GM23338 (cell line): ENCODE measurements around the gene KCNMA1. TPM values are rescaled to one million over a fixed set of nuclear protein-coding genes. Genes with fewer than 3 reads are reported as not detected.

ENCODE experiments used
- ATAC-seq: fragments of 200-7000 bp; cut with Tn5 transposase; 3 replicates; pipeline ENCODE4 v1.9.1; 2020
- DNase-seq: peaks from one replicate; pipeline ENCODE4 v3.0.0-alpha.2; 2015; ENCODE audit warnings: low spot score
- H2AFZ ChIP-seq: fragments of 200-600 bp; sonication (generic); 2 replicates; pipeline ENCODE4 v1.8.0; 2016; ENCODE audit warnings: antibody characterized with exemption, mild to moderate bottlenecking, moderate library complexity
- H3F3A ChIP-seq: fragments of 200-600 bp; sonication (generic); replicated peaks from 2 replicates; pipeline ENCODE4 v1.8.0; 2017; ENCODE audit warnings: antibody characterized with exemption, mixed run types, low read depth
- H3K27ac ChIP-seq: fragments of 200-600 bp; sonication (generic); 2 replicates; pipeline ENCODE4 v1.6.1; 2016; ENCODE audit warnings: low read depth
- H3K27me3 ChIP-seq: fragments of 200-600 bp; sonication (generic); 2 replicates; pipeline ENCODE4 v1.8.0; 2016; ENCODE audit warnings: mild to moderate bottlenecking, mixed run types, moderate library complexity; ENCODE audit not compliant: insufficient read depth
- H3K36me3 ChIP-seq: fragments of 200-600 bp; sonication (generic); 2 replicates; pipeline ENCODE4 v1.8.0; 2016; ENCODE audit warnings: mild to moderate bottlenecking; ENCODE audit not compliant: insufficient read depth
- H3K4me1 ChIP-seq: fragments of 200-600 bp; sonication (generic); 2 replicates; pipeline ENCODE4 v1.8.0; 2016; ENCODE audit warnings: mild to moderate bottlenecking, moderate library complexity; ENCODE audit not compliant: insufficient read depth
- H3K4me2 ChIP-seq: fragments of 200-600 bp; sonication (generic); 2 replicates; pipeline ENCODE4 v1.7.1; 2017; ENCODE audit warnings: mixed run types
- H3K4me3 ChIP-seq: fragments of 200-600 bp; sonication (generic); 2 replicates; pipeline ENCODE4 v1.6.1; 2016; ENCODE audit warnings: mixed run types
- H3K79me2 ChIP-seq: fragments of 200-600 bp; sonication (generic); replicated peaks from 2 replicates; pipeline ENCODE4 v1.8.0; 2017; ENCODE audit warnings: mild to moderate bottlenecking; ENCODE audit not compliant: insufficient read depth
- H3K9me2 ChIP-seq: fragments of 200-600 bp; sonication (generic); 2 replicates; pipeline ENCODE4 v1.8.0; 2017; ENCODE audit not compliant: insufficient read depth
- H4K20me1 ChIP-seq: fragments of 200-600 bp; sonication (generic); replicated peaks from 2 replicates; pipeline ENCODE4 v1.8.0; 2017; ENCODE audit warnings: mild to moderate bottlenecking; ENCODE audit not compliant: insufficient read depth
- H3K27ac Mint-ChIP-seq: 2 replicates; pipeline ENCODE4 v1.8.0; 2020; ENCODE audit warnings: inconsistent platforms, mild to moderate bottlenecking, moderate library complexity, mixed read lengths
- H3K27me3 Mint-ChIP-seq: 3 replicates; pipeline ENCODE4 v1.8.0; 2022; ENCODE audit warnings: low read depth, mild to moderate bottlenecking, moderate library complexity, mixed read lengths, inconsistent platforms; ENCODE audit not compliant: insufficient read depth, poor library complexity
- H3K36me3 Mint-ChIP-seq: 3 replicates; pipeline ENCODE4 v1.8.0; 2021; ENCODE audit warnings: low read depth, mild to moderate bottlenecking, inconsistent platforms, moderate library complexity, mixed read lengths
- H3K4me1 Mint-ChIP-seq: 3 replicates; pipeline ENCODE4 v1.8.0; 2020; ENCODE audit warnings: mild to moderate bottlenecking, inconsistent platforms, mixed read lengths
- H3K4me3 Mint-ChIP-seq: 3 replicates; pipeline ENCODE4 v1.8.0; 2021; ENCODE audit warnings: moderate library complexity, mild to moderate bottlenecking, inconsistent platforms, mixed read lengths
- H3K9me3 Mint-ChIP-seq: 3 replicates; pipeline ENCODE4 v1.8.0; 2020; ENCODE audit warnings: moderate library complexity, mild to moderate bottlenecking, inconsistent platforms, mixed read lengths
- EZH2phosphoT487 ChIP-seq: fragments of 200-600 bp; sonication (generic); IDR thresholded peaks from one replicate; pipeline ENCODE4 v1.8.1; 2018; ENCODE audit warnings: antibody characterized with exemption; ENCODE audit not compliant: unreplicated experiment
- NANOG ChIP-seq: IDR thresholded peaks from 2 replicates; pipeline ENCODE4 v1.6.1; 2016; ENCODE audit warnings: antibody characterized with exemption, borderline replicate concordance
- POLR2AphosphoS5 ChIP-seq: IDR thresholded peaks from 2 replicates; pipeline ENCODE4 v1.6.1; 2016; ENCODE audit warnings: antibody characterized with exemption, low read depth
- STAT1 ChIP-seq: IDR thresholded peaks from one replicate; pipeline ENCODE4 v1.6.1; 2016; ENCODE audit warnings: antibody characterized with exemption; ENCODE audit not compliant: unreplicated experiment
- ZNF114 ChIP-seq: fragments of 250-450 bp; sonication (Bioruptor Pico); IDR thresholded peaks from 2 replicates; pipeline ENCODE4 v1.5.0; 2020; ENCODE audit warnings: mild to moderate bottlenecking, moderate library complexity
- polyA plus RNA-seq: library from polyadenylated mRNA; unstranded; fragments of >200 nt; fragmentation: Nextera tagmentation; extraction: Ambion mirVana; gene quantifications from 2 replicates; pipeline ENCODE4 v1.2.1, GENCODE V29; 2016
- total RNA-seq: library from RNA; depleted of rRNA; stranded (reverse); fragments of >200 nt; shearing (Covaris generic); gene quantifications from 2 replicates; pipeline ENCODE4 v1.2.3, GENCODE V29; 2014
- TF ChIP-seq, protein P1 (sequence below): fragments of 250-450 bp; sonication (Bioruptor Pico); IDR thresholded peaks from 2 replicates; pipeline ENCODE4 v1.5.0; 2020; ENCODE audit warnings: mild to moderate bottlenecking, moderate library complexity
- TF ChIP-seq, protein P2 (sequence below), 2 experiments: fragments of 200-600 bp in 1 of 2; sonication (generic) in 1 of 2; conservative IDR thresholded peaks; 2 replicates each; pipeline versions ENCODE4 v1.5.1 to v1.6.1; 2016 to 2017; ENCODE audit warnings: antibody characterized with exemption in 2 of 2, low read depth in 2 of 2, mild to moderate bottlenecking in 2 of 2, moderate library complexity in 1 of 2
- TF ChIP-seq, protein P3 (sequence below): IDR thresholded peaks from one replicate; pipeline ENCODE4 v1.6.1; 2018; ENCODE audit warnings: antibody characterized with exemption; ENCODE audit not compliant: unreplicated experiment

Gene KCNMA1
- total and polyA plus RNA-seq, 2 experiments from 2014 or later: 8.2 to 9.0 TPM

DNA sequence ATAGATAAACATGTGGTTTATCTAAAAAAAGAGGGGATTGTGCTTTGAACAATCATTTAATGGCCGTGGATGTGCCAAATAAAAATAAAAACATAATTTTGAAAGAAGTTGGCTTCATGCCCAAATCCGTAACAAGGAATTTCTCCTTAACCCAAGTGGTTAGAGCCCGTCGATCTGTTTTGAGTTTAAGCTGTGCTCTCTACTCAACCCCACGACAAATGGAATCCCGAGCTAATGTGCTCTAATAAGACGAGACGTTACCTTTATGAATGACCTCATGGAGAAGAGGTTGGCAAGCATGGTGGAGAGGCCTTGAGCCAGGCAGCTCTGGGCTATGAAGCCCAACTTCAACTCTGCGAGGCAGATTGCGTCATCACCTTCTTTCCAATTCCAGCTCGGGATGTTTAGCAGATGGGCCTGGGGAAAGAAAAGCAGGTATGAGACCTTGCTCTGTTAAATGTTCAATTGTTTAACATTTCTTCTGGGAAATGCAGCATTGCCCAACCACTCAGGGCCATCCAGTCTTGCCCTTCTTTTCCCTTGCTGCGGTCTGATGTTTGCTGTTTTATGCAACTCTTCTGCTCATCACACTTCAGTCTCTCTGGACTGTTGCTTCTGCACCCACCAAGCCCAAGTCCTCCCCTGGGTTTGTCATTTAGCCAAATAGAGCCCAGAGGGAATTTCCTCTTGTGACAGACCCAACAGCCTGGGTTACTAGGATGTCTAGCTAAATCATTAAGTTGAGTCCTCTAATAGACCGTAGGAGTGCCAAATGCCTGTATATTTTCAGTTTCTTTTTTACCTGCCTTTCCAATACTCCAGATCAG lies 564.6 kb downstream of the KCNMA1 start (continued):
- TF ChIP-seq, protein P1, sequence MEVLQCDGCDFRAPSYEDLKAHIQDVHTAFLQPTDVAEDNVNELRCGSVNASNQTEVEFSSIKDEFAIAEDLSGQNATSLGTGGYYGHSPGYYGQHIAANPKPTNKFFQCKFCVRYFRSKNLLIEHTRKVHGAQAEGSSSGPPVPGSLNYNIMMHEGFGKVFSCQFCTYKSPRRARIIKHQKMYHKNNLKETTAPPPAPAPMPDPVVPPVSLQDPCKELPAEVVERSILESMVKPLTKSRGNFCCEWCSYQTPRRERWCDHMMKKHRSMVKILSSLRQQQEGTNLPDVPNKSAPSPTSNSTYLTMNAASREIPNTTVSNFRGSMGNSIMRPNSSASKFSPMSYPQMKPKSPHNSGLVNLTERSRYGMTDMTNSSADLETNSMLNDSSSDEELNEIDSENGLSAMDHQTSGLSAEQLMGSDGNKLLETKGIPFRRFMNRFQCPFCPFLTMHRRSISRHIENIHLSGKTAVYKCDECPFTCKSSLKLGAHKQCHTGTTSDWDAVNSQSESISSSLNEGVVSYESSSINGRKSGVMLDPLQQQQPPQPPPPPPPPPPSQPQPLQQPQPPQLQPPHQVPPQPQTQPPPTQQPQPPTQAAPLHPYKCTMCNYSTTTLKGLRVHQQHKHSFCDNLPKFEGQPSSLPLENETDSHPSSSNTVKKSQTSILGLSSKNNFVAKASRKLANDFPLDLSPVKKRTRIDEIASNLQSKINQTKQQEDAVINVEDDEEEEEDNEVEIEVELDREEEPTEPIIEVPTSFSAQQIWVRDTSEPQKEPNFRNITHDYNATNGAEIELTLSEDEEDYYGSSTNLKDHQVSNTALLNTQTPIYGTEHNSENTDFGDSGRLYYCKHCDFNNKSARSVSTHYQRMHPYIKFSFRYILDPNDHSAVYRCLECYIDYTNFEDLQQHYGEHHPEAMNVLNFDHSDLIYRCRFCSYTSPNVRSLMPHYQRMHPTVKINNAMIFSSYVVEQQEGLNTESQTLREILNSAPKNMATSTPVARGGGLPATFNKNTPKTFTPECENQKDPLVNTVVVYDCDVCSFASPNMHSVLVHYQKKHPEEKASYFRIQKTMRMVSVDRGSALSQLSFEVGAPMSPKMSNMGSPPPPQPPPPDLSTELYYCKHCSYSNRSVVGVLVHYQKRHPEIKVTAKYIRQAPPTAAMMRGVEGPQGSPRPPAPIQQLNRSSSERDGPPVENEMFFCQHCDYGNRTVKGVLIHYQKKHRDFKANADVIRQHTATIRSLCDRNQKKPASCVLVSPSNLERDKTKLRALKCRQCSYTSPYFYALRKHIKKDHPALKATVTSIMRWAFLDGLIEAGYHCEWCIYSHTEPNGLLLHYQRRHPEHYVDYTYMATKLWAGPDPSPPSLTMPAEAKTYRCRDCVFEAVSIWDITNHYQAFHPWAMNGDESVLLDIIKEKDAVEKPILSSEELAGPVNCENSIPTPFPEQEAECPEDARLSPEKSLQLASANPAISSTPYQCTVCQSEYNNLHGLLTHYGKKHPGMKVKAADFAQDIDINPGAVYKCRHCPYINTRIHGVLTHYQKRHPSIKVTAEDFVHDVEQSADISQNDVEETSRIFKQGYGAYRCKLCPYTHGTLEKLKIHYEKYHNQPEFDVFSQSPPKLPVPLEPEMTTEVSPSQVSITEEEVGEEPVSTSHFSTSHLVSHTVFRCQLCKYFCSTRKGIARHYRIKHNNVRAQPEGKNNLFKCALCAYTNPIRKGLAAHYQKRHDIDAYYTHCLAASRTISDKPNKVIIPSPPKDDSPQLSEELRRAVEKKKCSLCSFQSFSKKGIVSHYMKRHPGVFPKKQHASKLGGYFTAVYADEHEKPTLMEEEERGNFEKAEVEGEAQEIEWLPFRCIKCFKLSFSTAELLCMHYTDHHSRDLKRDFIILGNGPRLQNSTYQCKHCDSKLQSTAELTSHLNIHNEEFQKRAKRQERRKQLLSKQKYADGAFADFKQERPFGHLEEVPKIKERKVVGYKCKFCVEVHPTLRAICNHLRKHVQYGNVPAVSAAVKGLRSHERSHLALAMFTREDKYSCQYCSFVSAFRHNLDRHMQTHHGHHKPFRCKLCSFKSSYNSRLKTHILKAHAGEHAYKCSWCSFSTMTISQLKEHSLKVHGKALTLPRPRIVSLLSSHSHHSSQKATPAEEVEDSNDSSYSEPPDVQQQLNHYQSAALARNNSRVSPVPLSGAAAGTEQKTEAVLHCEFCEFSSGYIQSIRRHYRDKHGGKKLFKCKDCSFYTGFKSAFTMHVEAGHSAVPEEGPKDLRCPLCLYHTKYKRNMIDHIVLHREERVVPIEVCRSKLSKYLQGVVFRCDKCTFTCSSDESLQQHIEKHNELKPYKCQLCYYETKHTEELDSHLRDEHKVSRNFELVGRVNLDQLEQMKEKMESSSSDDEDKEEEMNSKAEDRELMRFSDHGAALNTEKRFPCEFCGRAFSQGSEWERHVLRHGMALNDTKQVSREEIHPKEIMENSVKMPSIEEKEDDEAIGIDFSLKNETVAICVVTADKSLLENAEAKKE (CRISPR knock-in tag): no peak
- no peak for TF ChIP-seq EZH2phosphoT487
- TF ChIP-seq, protein P2, sequence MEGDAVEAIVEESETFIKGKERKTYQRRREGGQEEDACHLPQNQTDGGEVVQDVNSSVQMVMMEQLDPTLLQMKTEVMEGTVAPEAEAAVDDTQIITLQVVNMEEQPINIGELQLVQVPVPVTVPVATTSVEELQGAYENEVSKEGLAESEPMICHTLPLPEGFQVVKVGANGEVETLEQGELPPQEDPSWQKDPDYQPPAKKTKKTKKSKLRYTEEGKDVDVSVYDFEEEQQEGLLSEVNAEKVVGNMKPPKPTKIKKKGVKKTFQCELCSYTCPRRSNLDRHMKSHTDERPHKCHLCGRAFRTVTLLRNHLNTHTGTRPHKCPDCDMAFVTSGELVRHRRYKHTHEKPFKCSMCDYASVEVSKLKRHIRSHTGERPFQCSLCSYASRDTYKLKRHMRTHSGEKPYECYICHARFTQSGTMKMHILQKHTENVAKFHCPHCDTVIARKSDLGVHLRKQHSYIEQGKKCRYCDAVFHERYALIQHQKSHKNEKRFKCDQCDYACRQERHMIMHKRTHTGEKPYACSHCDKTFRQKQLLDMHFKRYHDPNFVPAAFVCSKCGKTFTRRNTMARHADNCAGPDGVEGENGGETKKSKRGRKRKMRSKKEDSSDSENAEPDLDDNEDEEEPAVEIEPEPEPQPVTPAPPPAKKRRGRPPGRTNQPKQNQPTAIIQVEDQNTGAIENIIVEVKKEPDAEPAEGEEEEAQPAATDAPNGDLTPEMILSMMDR (conservative IDR thresholded peaks at IDR 0.05; ENCODE audit: low read depth in 2 of 2): no peak
- TF ChIP-seq ZNF114: no peak

DNA sequence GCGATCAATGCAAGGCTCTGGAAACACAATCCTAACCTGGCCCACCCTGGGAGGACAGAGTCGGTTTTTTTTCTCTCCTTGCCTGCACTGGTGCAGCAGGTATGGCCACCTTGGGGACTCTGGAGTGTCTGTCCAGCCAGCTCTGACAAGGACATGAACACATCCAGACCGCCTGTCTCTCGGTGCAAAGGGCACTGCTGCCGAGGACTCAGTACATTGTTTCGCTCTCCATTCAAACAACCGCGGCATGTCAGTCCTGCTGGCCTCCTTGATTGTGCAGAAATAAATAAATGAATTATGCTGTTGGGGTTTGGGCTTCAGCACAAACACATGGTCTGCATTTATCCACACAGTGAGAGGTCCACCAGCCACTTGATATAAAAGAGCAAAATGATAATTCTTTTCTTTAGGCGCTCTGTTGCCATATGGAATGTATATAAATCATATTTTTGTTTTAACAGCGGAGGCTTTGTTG lies 565.2 kb downstream of the KCNMA1 start:
- Mint-ChIP-seq H3K27me3 (peaks cover 2% of the 10 kb centered on the region), H3K27ac (no peak overlapping the region), H3K4me3 (no peak overlapping the region), H3K4me1 (peaks cover 3% of the 10 kb centered on the region; the same call in 2 of the 3 replicates), H3K36me3 (no peaks in the 10 kb centered on the region), H3K9me3 (no peaks in the 10 kb centered on the region)
- ATAC-seq (no peak), DNase-seq (no peak)
- Histone ChIP-seq H3K4me2 (no peak overlapping the region), H2AFZ (no peak overlapping the region), H3K27ac (no peak overlapping the region), H3K4me1 (no peaks in the 10 kb centered on the region), H3K27me3 (no peaks in the 10 kb centered on the region), H3K36me3 (no peaks in the 10 kb centered on the region; the same call in 1 of the 2 replicates), H3F3A (no peaks in the 10 kb centered on the region), H3K79me2 (no peaks in the 10 kb centered on the region), H3K4me3 (no peak overlapping the region), H4K20me1 (no peaks in the 10 kb centered on the region), H3K9me2 (no peaks in the 10 kb centered on the region; the same call in 1 of the 2 replicates)
- TF ChIP-seq NANOG: no peak
- TF ChIP-seq, protein P3, sequence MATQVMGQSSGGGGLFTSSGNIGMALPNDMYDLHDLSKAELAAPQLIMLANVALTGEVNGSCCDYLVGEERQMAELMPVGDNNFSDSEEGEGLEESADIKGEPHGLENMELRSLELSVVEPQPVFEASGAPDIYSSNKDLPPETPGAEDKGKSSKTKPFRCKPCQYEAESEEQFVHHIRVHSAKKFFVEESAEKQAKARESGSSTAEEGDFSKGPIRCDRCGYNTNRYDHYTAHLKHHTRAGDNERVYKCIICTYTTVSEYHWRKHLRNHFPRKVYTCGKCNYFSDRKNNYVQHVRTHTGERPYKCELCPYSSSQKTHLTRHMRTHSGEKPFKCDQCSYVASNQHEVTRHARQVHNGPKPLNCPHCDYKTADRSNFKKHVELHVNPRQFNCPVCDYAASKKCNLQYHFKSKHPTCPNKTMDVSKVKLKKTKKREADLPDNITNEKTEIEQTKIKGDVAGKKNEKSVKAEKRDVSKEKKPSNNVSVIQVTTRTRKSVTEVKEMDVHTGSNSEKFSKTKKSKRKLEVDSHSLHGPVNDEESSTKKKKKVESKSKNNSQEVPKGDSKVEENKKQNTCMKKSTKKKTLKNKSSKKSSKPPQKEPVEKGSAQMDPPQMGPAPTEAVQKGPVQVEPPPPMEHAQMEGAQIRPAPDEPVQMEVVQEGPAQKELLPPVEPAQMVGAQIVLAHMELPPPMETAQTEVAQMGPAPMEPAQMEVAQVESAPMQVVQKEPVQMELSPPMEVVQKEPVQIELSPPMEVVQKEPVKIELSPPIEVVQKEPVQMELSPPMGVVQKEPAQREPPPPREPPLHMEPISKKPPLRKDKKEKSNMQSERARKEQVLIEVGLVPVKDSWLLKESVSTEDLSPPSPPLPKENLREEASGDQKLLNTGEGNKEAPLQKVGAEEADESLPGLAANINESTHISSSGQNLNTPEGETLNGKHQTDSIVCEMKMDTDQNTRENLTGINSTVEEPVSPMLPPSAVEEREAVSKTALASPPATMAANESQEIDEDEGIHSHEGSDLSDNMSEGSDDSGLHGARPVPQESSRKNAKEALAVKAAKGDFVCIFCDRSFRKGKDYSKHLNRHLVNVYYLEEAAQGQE: no peak
- no peak for TF ChIP-seq EZH2phosphoT487
- no peak for TF ChIP-seq POLR2AphosphoS5
- TF ChIP-seq, protein P2 (conservative IDR thresholded peaks at IDR 0.05; ENCODE audit: low read depth in 2 of 2): no peak
- TF ChIP-seq STAT1: no peak
